Cardiac fibroblast (primary cell): ENCODE measurements around the gene PUSL1.

Source experiments
- DNase-seq, 2 donors: peaks; one replicate each; pipeline versions ENCODE4 v3.0.0 to v3.0.0-alpha.2; 2010; ENCODE audit warnings: low read depth in 2 of 2
- H3K4me3 ChIP-seq, 2 donors: replicated peaks in 1 of 2; 1 replicate in 1 of 2; 2 replicates in 1 of 2; pipeline ENCODE4 v1.5.1; 2011; ENCODE audit warnings: low read depth in 2 of 2, low read length in 2 of 2, mild to moderate bottlenecking in 2 of 2, moderate library complexity in 1 of 2
- CTCF ChIP-seq: IDR thresholded peaks from one replicate; pipeline ENCODE4 v1.5.1; 2011; ENCODE audit warnings: low read depth, mild to moderate bottlenecking, low read length, inconsistent platforms

PUSL1 gene

DNA sequence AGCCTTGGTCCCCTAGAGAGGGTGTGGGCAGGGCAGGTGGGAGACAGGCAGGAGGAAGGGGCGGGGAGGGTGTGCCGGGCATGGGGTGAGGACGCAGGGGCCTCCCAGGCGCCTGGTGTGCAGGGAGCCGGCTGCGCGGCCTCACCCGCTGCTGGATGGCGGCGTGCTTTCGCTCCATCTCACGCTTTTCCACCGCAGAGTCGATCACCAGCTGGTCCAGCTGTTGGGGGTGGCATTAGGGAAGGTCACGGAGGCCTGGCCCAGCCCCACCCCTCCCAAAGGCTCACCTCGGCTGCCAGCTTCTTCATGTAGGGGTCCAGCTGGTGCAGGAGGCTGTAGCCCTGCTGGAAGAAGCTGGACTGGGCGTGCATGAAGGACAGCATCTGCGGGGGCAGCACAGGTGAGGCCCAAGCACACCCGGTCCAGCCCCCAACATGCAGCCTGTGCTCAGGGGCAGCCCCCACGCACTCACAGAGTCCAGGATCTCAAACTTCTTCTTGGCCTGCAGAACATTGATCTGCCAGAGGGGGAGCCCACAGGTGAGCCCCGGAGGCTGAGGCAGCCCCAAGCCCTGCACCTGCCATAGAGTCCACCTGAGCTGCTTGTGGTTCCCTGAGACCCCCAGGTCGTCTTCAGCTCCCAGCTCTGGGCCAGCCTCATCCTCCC lies 8.6 kb upstream of the PUSL1 start:
- no peak overlapping the region for H3K4me3 ChIP-seq

DNA sequence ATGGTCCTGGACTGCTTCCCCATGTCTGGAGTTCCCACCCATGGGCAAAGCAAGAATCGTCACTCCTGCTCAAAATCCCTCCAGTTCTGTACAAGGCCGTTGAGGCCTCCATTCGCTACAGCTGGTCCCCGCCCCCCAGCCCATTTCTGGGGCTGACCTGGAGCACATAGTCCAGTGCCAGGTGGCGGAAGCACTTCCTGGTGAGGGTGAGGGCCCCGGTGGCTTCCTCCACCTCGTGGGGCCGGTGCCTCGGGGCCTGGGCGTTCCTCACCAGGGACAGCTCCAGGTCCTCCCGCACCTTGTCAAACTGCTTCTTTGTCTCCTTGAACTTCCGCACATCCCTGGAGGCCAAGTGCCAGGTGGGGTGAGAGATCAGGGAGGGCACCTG lies 8.1 kb upstream of the PUSL1 start:
- no peak for TF ChIP-seq CTCF
- DNase-seq, result no peak
- no peak overlapping the region for H3K4me3 ChIP-seq

More for the DNA sequence above, 8.6 kb upstream of the PUSL1 start:
- TF ChIP-seq CTCF, result peak; percentile 46
- DNase-seq, result no peak

DNA sequence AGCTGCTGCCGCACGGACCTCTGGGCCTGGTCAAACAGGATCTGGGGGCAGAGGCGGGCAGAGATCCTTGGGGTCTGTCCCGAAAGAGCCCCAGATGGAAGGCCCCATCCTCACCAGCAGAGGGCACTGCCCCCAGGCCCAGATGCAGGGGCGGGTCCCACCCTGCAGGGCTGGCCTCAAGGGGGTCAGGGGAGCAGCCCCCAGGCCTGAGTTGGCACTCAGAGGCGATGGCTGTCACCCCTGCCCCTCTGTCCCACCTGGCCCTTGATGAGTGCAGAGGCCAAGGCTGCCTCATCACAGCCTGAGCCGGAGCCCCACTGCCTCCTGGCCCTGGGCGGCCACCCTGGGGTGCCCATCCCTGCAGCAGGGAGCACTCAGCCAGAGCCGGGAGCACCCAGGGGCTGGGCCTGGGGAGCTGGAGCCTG lies 6.4 kb upstream of the PUSL1 start:
- DNase-seq, result no peak
- H3K4me3 ChIP-seq, result no peak overlapping the region
- peak; percentile 55 for TF ChIP-seq CTCF

GRCh38 chr1:1302951-1303509 lies 5.4 kb upstream of the PUSL1 start:
- no peak for DNase-seq
- TF ChIP-seq CTCF, result no peak
- no peak overlapping the region for H3K4me3 ChIP-seq

DNA sequence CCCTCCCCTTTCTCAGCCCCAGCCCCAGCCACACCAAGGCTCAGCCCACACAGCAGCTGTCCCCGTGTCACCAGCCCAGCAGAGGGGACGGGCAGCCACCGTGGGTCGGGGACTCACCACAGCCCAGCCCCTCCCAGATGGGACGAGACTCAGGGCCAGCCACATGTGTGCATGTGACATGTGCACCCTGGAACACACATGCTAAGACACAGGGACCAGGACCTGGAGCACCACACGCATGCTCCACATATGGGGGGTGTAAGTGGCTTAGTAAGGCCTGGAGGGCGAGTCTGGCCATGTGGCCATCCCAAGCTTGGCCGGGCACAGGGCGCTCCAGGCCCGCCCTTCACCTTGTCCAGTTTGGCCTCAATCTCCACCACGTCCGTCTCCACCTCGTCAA lies 4.7 kb upstream of the PUSL1 start:
- H3K4me3 ChIP-seq, result no peak overlapping the region
- no peak for TF ChIP-seq CTCF
- DNase-seq, result no peak

GRCh38 chr1:1304331-1305299 lies 3.8 kb upstream of the PUSL1 start:
- no peak for TF ChIP-seq CTCF
- DNase-seq, result peak; percentile 73 to 79
- H3K4me3 ChIP-seq, result peak overlapping the region; percentile 17 to 79
